Uterus (tissue), 4 donors: ENCODE results near the gene CD81. TPM values are rescaled to one million over a fixed set of nuclear protein-coding genes. Genes with fewer than 3 reads are reported as not detected.
"Not testable (repeated sequence)": the region's sequence is repeated elsewhere in the genome, so short reads cannot be mapped to it uniquely, and the experiment has no call there.

Source experiments
- DNase-seq, 2 donors: peaks; one replicate each; pipeline ENCODE4 v3.0.0-alpha.2; 2019 to 2020
- H3K27ac ChIP-seq, 2 donors: fragments of 200-600 bp; sonication (generic); 1 replicate in 1 of 2; 2 replicates in 1 of 2; pipeline ENCODE4 v1.5.1; 2016 to 2018
- H3K27me3 ChIP-seq, 2 donors: fragments of 200-600 bp; sonication (generic); one replicate each; pipeline ENCODE4 v1.5.1; 2018 to 2019; ENCODE audit warnings: control low read depth in 1 of 2
- H3K36me3 ChIP-seq, 2 donors: fragments of 200-600 bp; sonication (generic); one replicate each; pipeline ENCODE4 v1.5.1; 2019; ENCODE audit warnings: control low read depth in 1 of 2
- H3K4me1 ChIP-seq, 2 donors: fragments of 200-600 bp; sonication (generic); one replicate each; pipeline ENCODE4 v1.5.1; 2018 to 2019; ENCODE audit warnings: control low read depth in 1 of 2
- H3K4me3 ChIP-seq, 2 donors: fragments of 200-600 bp; sonication (generic); 1 replicate in 1 of 2; 2 replicates in 1 of 2; pipeline ENCODE4 v1.5.1; 2018 to 2019; ENCODE audit warnings: mild to moderate bottlenecking in 1 of 2
- H3K9me3 ChIP-seq, 2 donors: fragments of 200-600 bp; sonication (generic); one replicate each; pipeline ENCODE4 v1.5.1; 2019; ENCODE audit warnings: control low read depth in 1 of 2
- POLR2A ChIP-seq, 2 donors: fragments of 450-650 bp; IDR thresholded peaks; one replicate each; pipeline ENCODE4 v1.6.1; 2016; ENCODE audit warnings: antibody characterized with exemption in 2 of 2, mild to moderate bottlenecking in 1 of 2, moderate library complexity in 1 of 2
- intact Hi-C: fragments of 100-400 bp; cut with DNase I; formaldehyde crosslinking; loops from one replicate; pipeline ENCODE4 v1.15.1; 2023; ENCODE audit warnings: low total_unique reads
- total RNA-seq, 4 donors: library from RNA; depleted of rRNA in 3 of 4; stranded (reverse); fragments of >200 nt in 3 of 4; gene quantifications; one replicate each; pipeline versions ENCODE4 v1.1.0 to v1.2.4, GENCODE V29; 2014 to 2023
- TF ChIP-seq, protein P1 (sequence below), 4 experiments: fragments of 200-600 bp in 2 of 4; fragments of 450-650 bp in 2 of 4; sonication (generic) in 2 of 4; IDR thresholded peaks; one replicate each; pipeline ENCODE4 v1.5.1; 2016 to 2019; ENCODE audit warnings: antibody characterized with exemption in 4 of 4, mild to moderate bottlenecking in 2 of 4, moderate library complexity in 1 of 4
- donor health status: DM: yes; HTN: yes; CAD: no.

Gene CD81
- total RNA-seq, 4 donors from 2014 or later: 394 to 852 (median 626) TPM

DNA sequence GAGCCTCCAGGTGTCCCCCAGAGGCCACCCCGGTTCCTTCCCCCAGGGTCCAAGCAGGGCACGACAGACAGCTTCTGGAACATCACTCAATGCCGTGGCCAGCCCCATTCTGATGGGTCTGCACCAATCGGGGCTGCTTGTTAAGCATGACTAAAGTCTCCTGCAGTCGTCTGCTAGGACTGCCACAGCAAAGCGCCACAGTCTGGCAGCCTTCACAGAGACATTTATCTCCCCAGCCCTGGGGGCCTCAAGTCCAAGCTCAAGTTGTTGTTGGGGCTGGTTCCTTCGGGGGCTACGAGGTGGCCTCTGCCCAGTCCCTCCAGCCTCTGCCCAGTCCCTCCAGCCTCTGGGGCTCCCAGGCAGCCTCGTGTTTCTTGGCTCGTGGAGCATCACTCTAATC, 14.0 kb upstream of the CD81 start:
- H3K27ac ChIP-seq: no peak overlapping the region
- H3K9me3 ChIP-seq: no peaks in the 10 kb centered on the region
- TF ChIP-seq, protein P1, sequence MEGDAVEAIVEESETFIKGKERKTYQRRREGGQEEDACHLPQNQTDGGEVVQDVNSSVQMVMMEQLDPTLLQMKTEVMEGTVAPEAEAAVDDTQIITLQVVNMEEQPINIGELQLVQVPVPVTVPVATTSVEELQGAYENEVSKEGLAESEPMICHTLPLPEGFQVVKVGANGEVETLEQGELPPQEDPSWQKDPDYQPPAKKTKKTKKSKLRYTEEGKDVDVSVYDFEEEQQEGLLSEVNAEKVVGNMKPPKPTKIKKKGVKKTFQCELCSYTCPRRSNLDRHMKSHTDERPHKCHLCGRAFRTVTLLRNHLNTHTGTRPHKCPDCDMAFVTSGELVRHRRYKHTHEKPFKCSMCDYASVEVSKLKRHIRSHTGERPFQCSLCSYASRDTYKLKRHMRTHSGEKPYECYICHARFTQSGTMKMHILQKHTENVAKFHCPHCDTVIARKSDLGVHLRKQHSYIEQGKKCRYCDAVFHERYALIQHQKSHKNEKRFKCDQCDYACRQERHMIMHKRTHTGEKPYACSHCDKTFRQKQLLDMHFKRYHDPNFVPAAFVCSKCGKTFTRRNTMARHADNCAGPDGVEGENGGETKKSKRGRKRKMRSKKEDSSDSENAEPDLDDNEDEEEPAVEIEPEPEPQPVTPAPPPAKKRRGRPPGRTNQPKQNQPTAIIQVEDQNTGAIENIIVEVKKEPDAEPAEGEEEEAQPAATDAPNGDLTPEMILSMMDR (IDR thresholded peaks at IDR 0.05): no peak
- no peak for TF ChIP-seq POLR2A (IDR thresholded peaks at IDR 0.05)
- DNase-seq: no peak
- H3K36me3 ChIP-seq: no peaks in the 10 kb centered on the region
- H3K4me3 ChIP-seq: no peak overlapping the region
- H3K27me3 ChIP-seq: no peaks in the 10 kb centered on the region
- no peaks in the 10 kb centered on the region for H3K4me1 ChIP-seq
- intact Hi-C loops: no loop called here

DNA sequence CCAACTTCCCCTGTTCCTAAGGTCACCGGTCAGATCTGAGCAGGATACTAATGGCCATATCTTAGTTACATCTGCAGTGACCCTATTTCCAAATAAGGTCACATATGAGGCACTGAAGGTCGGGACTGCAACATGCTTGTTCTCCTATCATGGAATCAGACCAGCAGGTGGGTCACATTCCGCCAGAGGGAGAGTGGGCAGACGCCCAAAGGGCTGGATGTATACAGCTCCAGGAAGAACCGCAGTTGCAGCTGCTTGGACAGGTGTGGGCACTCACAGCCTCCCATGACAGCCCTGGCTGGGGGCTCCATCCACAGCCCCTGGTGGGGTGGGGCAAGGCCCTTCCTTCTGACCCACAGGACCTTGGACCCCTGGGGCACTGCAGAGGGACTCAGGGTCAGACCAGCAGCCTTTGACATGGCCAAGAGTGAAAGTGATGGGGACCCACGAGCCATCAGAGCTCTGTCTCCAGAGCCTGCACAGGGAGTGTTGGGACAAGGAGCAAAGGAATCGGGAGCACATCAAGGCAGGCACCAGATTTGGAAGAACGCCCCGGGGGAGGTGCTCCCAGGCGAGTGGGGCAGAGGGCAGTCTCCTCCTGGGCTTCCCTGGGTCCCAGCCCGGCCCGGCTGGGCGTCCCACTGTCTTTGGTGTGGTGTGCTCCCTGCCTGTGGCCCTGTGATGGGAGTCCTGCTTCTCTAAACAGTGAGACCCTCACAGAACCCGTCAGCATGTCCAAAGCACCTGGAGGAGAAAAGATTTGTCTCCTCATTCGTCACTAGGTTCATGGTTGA, 13.3 kb upstream of the CD81 start:
- no peaks in the 10 kb centered on the region for H3K9me3 ChIP-seq
- DNase-seq: no peak
- no peak overlapping the region for H3K27ac ChIP-seq
- H3K36me3 ChIP-seq: no peaks in the 10 kb centered on the region
- H3K27me3 ChIP-seq: no peaks in the 10 kb centered on the region
- no peaks in the 10 kb centered on the region for H3K4me1 ChIP-seq
- TF ChIP-seq, protein P1 (IDR thresholded peaks at IDR 0.05): no peak
- TF ChIP-seq POLR2A (IDR thresholded peaks at IDR 0.05): no peak
- intact Hi-C loops: no loop called here
- H3K4me3 ChIP-seq: no peak overlapping the region

DNA sequence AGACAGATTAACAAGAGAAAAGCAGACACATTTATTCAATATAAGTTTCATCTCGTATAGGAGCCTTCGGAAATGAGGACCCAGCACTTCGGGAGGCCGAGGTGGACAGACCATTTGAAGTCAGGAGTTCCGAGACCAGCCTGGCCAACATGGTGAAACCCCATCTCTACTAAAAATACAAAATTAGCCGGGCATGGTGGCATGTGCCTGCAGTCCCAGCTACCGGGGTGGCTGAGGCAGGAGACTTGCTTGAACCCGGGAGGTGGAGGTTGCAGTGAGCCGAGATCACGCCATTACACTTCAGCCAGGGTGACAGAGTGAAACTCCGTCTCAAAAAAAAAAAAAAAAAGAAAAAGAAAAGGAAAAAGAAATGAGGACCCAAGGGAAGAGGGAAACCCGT, 12.7 kb upstream of the CD81 start:
- intact Hi-C loops, H3K4me1 ChIP-seq, H3K36me3 ChIP-seq, DNase-seq, H3K27ac ChIP-seq, H3K9me3 ChIP-seq, H3K4me3 ChIP-seq, H3K27me3 ChIP-seq: not testable (repeated sequence)

DNA sequence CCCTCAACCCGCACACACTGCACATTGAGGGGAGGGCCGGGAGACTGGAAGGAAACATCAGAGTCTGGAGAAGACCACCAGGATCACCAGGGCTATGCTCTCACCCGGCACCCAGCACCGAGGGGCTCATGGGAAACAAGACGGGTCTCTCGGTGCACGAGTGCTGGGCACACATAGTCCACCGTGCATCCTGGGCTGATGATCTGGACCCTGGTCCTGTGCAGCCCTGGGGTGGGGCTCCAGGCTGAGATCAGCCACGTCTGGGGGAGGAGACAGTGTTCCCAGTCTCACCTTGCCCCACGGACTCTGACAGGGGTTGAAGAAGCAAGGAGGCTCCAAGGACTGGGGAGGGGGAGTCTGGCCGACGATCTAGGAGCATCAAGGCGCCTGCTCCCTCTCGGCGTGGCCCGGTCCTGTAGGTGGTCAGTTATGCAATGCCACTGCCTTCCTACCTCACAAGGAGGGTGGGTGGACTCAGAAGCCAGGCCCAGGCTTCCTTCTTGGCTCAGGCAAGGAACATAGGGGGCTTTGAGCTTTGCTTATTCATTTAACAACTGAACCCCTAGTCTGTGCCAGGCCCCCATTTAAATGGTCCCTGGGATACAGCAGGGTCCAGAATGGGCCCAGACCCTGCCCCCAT, 11.4 kb upstream of the CD81 start:
- no peak for TF ChIP-seq POLR2A (IDR thresholded peaks at IDR 0.05)
- TF ChIP-seq, protein P1 (IDR thresholded peaks at IDR 0.05): no peak
- Histone ChIP-seq H3K4me1 (no peaks in the 10 kb centered on the region), H3K27me3 (no peaks in the 10 kb centered on the region), H3K9me3 (no peaks in the 10 kb centered on the region), H3K27ac (no peak overlapping the region), H3K36me3 (no peaks in the 10 kb centered on the region), H3K4me3 (no peak overlapping the region)
- DNase-seq: no peak
- intact Hi-C loops: no loop called here

DNA sequence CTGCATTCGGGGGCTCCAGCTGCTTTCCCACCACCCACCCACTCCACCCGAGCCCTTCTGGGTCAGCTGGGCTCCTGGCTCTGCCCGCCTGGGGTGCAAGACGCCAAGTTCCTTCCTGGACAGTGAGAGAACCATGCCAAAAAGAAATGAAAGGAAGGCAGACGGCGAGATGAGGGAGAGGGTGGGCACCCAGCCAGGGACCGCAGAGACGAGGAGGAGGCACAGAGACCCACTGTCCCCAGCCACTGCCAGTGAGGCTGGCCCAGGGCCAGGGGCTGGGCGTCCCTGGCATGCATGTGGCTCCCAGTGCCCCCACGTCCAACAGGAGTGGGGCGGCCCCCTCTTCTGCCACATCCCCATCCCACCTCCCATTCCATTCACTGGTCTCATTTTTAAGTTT, 10.8 kb upstream of the CD81 start:
- intact Hi-C loops: no loop called here
- Histone ChIP-seq H3K4me3 (no peak overlapping the region), H3K27ac (no peak overlapping the region)

More for the DNA sequence above, 10.8 kb upstream of the CD81 start:
- H3K27me3 ChIP-seq: no peaks in the 10 kb centered on the region
- H3K9me3 ChIP-seq: no peaks in the 10 kb centered on the region
- TF ChIP-seq, protein P1 (IDR thresholded peaks at IDR 0.05): no peak
- no peak for TF ChIP-seq POLR2A (IDR thresholded peaks at IDR 0.05)
- no peak for DNase-seq
- H3K4me1 ChIP-seq: no peaks in the 10 kb centered on the region
- H3K36me3 ChIP-seq: no peaks in the 10 kb centered on the region
